Effector memory CD8-positive, alpha-beta T cell (primary cell): ENCODE results near the gene COL4A5.

Source experiments
- ATAC-seq: fragments of 150-1000 bp; cut with Tn5 transposase; replicated peaks from 2 replicates; pipeline ENCODE4 v1.10.0; 2021; ENCODE audit warnings: mild to moderate bottlenecking, moderate library complexity
- DNase-seq, 3 experiments: peaks; one replicate each; pipeline ENCODE4 v3.0.0; 2021
- H3K27ac Mint-ChIP-seq, 2 donors: one replicate each; pipeline ENCODE4 v1.8.0; 2022; ENCODE audit warnings: mild to moderate bottlenecking in 2 of 2, mixed read lengths in 2 of 2, moderate library complexity in 2 of 2
- H3K27me3 Mint-ChIP-seq, 2 donors: one replicate each; pipeline ENCODE4 v1.8.0; 2022; ENCODE audit warnings: mixed read lengths in 2 of 2
- H3K36me3 Mint-ChIP-seq: one replicate; pipeline ENCODE4 v1.8.0; 2022; ENCODE audit warnings: mild to moderate bottlenecking, moderate library complexity, mixed read lengths; ENCODE audit not compliant: insufficient read depth
- H3K4me1 Mint-ChIP-seq, 2 donors: one replicate each; pipeline ENCODE4 v1.8.0; 2022; ENCODE audit warnings: low read depth in 2 of 2, mixed read lengths in 2 of 2
- H3K4me3 Mint-ChIP-seq, 2 donors: one replicate each; pipeline ENCODE4 v1.8.0; 2022; ENCODE audit warnings: mild to moderate bottlenecking in 2 of 2, mixed read lengths in 2 of 2, moderate library complexity in 2 of 2
- H3K9me3 Mint-ChIP-seq, 2 donors: one replicate each; pipeline ENCODE4 v1.8.0; 2022; ENCODE audit warnings: mixed read lengths in 2 of 2

COL4A5 gene

GRCh38 chrX:108726748-108727147, 287.1 kb downstream of the COL4A5 start:
- Mint-ChIP-seq H3K27ac (no peak overlapping the region), H3K9me3 (no peaks in the 10 kb centered on the region), H3K36me3 (no peaks in the 10 kb centered on the region), H3K4me3 (no peak overlapping the region), H3K27me3 (no peaks in the 10 kb centered on the region), H3K4me1 (no peaks in the 10 kb centered on the region)
- ATAC-seq (no peak), DNase-seq (no peak)

- no peak overlapping the region for H3K4me3 Mint-ChIP-seq
- H3K36me3 Mint-ChIP-seq: no peaks in the 10 kb centered on the region
- ATAC-seq: no peak
- no peaks in the 10 kb centered on the region for H3K4me1 Mint-ChIP-seq
- DNase-seq: no peak
- H3K27ac Mint-ChIP-seq: no peak overlapping the region
- no peaks in the 10 kb centered on the region for H3K9me3 Mint-ChIP-seq
- H3K27me3 Mint-ChIP-seq: peaks cover 0 to 9% of the 10 kb centered on the region in 2 donors
Observed at GRCh38 chrX:108731153-108731552, 291.5 kb downstream of the COL4A5 start.

GRCh38 chrX:108732630-108733321, 293.1 kb downstream of the COL4A5 start:
- H3K4me1 Mint-ChIP-seq: no peaks in the 10 kb centered on the region
- DNase-seq: no peak
- ATAC-seq: no peak
- H3K9me3 Mint-ChIP-seq: no peaks in the 10 kb centered on the region
- H3K27me3 Mint-ChIP-seq: peaks cover 2 to 14% of the 10 kb centered on the region in 2 donors
- no peak overlapping the region for H3K4me3 Mint-ChIP-seq
- H3K36me3 Mint-ChIP-seq: no peaks in the 10 kb centered on the region
- H3K27ac Mint-ChIP-seq: no peak overlapping the region

GRCh38 chrX:108734426-108734825, 294.8 kb downstream of the COL4A5 start:
- ATAC-seq: no peak
- H3K36me3 Mint-ChIP-seq: no peaks in the 10 kb centered on the region
- no peaks in the 10 kb centered on the region for H3K9me3 Mint-ChIP-seq
- DNase-seq: no peak
- H3K4me3 Mint-ChIP-seq: no peak overlapping the region
- no peak overlapping the region for H3K27ac Mint-ChIP-seq
- H3K4me1 Mint-ChIP-seq: no peaks in the 10 kb centered on the region
- H3K27me3 Mint-ChIP-seq: peaks cover 6 to 16% of the 10 kb centered on the region in 2 donors

GRCh38 chrX:108735091-108735678, 295.5 kb downstream of the COL4A5 start:
- Mint-ChIP-seq H3K4me1 (no peaks in the 10 kb centered on the region), H3K36me3 (no peaks in the 10 kb centered on the region), H3K4me3 (no peak overlapping the region), H3K27ac (no peak overlapping the region), H3K9me3 (no peaks in the 10 kb centered on the region), H3K27me3 (peaks cover 6 to 16% of the 10 kb centered on the region in 2 donors)
- DNase-seq: no peak
- ATAC-seq: no peak

- H3K4me3 Mint-ChIP-seq: no peak overlapping the region
- peaks cover 6 to 16% of the 10 kb centered on the region in 2 donors for H3K27me3 Mint-ChIP-seq
- H3K4me1 Mint-ChIP-seq: no peaks in the 10 kb centered on the region
- ATAC-seq: no peak
- DNase-seq: no peak
- no peaks in the 10 kb centered on the region for H3K9me3 Mint-ChIP-seq
- no peak overlapping the region for H3K27ac Mint-ChIP-seq
- H3K36me3 Mint-ChIP-seq: no peaks in the 10 kb centered on the region
Observed at GRCh38 chrX:108735679-108736508, 296.3 kb downstream of the COL4A5 start.

- no peak within 1 kb of the TSS for H3K4me3 Mint-ChIP-seq
- ATAC-seq (no peak), DNase-seq (no peak)
- H3K27ac Mint-ChIP-seq: no peak within 1 kb of the TSS
- H3K9me3 Mint-ChIP-seq: no peaks in the 10 kb centered on the region
- peaks cover 6 to 16% of the 10 kb centered on the region in 2 donors for H3K27me3 Mint-ChIP-seq
- H3K36me3 Mint-ChIP-seq: no peaks in the 10 kb centered on the region
- no peaks in the 10 kb centered on the region for H3K4me1 Mint-ChIP-seq
Observed at GRCh38 chrX:108736509-108737479, 297.2 kb downstream of the COL4A5 start, which contains the start of gene IRS4. Gene IRS4, minus strand, starts transcription at chrX:108736563.

GRCh38 chrX:108737754-108738153, 298.1 kb downstream of the COL4A5 start:
- H3K4me3 Mint-ChIP-seq: no peak overlapping the region
- H3K27ac Mint-ChIP-seq: no peak overlapping the region
- no peaks in the 10 kb centered on the region for H3K36me3 Mint-ChIP-seq
- H3K4me1 Mint-ChIP-seq: no peaks in the 10 kb centered on the region
- ATAC-seq: no peak
- peaks cover 6 to 16% of the 10 kb centered on the region in 2 donors for H3K27me3 Mint-ChIP-seq
- peaks cover 0 to 2% of the 10 kb centered on the region in 2 donors for H3K9me3 Mint-ChIP-seq
- DNase-seq: no peak

GRCh38 chrX:108740299-108740774, 300.7 kb downstream of the COL4A5 start:
- no peaks in the 10 kb centered on the region for H3K4me1 Mint-ChIP-seq
- no peaks in the 10 kb centered on the region for H3K36me3 Mint-ChIP-seq
- no peak for DNase-seq
- H3K4me3 Mint-ChIP-seq: no peak overlapping the region
- ATAC-seq: no peak
- H3K9me3 Mint-ChIP-seq: peaks cover 0 to 2% of the 10 kb centered on the region in 2 donors
- H3K27ac Mint-ChIP-seq: no peak overlapping the region
- peaks cover 6 to 7% of the 10 kb centered on the region in 2 donors for H3K27me3 Mint-ChIP-seq
